ENCODE results near the gene PGAM2.

PGAM2 gene

DNA sequence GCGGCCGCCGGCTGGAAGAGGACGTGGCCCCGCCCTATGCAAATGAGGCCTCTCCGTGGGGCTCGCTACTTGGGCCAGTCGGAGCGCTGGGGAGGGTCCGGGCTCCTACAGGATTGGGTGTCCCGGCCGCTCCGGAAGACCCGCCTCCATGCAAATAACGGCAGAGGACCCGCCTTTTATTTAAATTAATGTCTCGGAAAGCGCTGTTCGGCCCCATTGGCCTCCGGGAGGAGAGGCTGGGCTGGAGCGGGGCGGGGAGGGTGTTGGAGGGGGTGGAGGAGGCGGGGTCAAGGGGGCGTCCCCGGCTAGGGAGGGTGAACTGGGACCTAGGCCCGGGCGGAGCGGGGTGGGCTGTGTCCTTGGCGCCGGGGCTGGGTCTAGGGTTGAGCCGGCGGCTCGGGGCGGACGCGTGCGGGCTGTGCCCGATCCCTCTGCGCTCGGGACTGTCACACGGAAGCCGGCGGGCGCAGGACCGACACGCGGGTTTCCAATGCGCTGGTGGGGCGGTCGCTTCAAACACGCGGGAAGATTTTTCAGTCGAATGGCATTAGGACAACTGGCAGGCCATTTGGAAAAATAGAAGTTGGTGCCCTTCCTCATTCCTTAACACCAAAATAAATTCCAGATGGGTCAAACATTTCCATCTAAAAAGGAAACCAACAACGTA lies 17.3 kb upstream of the PGAM2 start:
- peak; percentile 99 for DNase-seq

DNA sequence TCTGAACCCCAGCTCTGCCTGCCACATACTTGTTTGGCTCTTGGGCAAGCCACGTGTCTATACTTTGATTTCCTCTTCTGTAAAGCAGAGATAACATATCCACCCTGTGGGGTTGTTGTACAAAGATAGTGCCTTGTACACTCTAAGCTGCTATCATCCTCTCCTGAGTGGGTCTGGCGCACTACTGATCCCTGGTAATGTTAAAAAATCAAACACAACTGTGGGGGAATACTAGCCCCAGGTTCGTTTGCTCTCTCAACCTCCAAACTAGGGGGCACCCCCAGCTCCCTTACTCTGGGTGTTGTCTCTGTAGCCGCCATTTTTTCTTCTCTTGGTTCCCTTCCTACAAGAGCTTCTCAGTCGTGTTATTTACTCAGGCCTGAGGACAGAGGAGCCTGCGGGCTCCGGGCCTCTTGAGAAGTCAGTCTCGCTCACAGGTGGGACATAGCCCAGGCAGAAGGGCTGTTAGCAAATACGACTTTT lies 15.9 kb upstream of the PGAM2 start:
- no peak for DNase-seq

DNA sequence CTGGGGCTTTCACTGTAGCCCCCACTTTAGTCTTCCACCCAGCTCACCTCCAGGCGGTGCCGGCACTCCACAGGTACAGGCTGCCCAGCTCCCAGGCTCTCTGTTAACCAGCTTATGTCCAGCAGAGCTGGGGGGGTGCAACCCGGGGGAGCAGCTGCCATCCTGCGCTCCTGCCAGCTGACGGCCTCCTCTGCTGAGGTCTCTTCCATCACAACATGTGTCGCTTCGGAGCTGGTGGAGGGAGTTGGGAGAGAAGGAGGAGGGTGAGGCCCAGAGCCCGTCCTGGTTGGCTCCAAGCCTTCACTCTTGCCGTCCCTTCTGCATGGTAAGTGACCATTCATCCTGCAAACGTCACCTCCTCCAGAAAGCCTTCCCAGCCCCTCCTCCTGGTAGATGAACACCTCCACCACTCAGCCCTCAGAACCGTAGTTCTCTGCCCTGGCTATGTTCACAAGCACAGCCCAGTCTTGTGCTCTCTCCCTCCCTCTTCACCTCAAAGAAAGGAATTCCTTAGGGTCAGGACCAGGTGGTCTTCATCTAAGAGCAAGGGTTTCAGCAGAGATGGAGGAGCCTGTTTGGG lies 15.4 kb upstream of the PGAM2 start:
- DNase-seq = no peak

DNA sequence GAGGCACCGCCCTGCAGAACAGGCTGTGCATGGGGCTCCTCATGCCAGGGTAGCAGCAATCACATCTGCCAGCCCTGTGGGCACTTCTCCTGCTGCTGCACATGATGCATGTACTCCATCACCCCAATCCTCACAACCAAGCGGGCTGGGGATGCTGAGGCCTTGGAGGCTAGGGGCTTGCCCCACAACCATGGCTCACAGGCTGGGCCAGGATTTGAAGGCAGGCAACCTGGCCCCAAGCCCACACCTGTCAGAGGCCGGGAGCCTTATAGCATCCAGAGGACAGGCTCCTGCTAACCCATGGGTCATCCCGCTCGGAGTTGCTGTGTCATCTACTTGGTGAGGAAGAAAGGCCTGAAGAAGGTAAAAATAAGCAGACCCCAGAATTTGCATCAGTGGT lies 14.8 kb upstream of the PGAM2 start:
- DNase-seq = no peak

DNA sequence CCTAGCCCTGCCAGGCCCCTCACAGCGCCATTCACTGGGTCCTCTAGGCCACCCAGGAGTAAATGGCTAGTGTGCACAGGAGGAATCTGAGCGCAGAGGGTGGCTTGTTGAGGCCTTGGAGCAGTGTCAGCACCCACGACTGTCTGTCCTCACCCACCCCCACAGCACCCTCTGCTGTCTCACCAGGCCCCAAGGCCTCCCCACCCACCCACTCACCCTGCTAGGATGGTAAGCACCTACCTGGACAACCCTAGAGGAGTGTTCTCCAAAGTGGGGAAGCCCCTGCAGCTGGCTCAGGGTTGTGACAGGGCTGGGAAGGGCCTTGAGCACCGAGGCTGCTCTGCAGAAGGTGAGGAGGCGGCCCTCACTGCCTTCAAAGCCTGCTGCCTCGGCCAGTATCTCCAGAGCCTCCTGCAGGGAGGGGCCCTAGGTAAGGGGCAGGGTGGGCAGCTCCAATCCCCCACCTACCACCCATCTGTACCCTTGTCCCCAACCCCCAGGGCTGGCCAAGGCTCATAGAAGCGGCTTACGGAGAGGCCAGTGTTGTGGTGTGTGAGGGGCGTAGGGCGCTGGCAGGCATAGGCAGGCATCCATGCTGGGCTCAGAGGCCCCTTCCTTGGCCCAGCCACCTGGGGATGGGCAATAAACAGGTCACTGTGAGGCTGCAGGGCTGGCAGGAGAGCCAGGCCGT lies 14.1 kb upstream of the PGAM2 start:
- no peak for DNase-seq

DNA sequence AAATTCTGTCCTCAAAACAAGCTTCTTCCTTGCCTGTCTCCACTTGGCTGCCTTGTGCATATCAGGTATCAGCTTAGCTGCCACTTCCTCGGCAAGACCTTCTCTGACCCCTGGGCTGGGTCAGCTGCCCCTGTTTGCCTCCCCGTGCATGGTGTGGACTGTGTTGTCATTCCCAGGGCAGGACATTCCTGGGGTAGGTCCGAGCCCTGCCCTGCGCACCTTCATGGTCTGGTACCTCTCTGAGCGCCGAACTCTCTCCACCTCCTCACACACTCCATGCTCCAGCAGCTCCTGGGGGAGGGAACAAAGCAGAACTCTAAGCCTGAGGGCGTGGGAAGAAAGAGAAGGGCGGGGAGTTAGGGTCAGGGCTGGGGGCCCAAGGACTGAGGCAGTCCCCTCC lies 13.2 kb upstream of the PGAM2 start:
- no peak for DNase-seq

DNA sequence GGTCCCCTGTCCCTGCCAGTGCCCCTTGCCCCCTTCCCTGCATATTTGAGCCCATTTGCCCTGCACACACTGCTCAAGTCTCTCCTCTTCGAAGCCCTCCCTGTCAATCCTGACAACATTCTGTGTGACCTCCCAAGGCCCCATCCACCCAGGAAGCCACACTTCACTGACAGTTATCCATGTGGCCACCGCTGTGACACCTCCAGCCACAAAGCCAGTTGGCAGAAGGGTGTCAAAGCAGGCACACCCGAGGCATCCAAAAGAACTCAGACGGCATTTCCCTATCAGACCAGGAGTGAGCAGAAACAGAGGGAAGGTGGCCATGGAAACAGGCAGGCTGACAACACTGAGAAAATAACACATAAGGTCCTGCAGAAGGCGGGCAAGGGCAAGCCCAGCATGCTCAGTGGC lies 12.3 kb upstream of the PGAM2 start:
- no peak for DNase-seq

DNA sequence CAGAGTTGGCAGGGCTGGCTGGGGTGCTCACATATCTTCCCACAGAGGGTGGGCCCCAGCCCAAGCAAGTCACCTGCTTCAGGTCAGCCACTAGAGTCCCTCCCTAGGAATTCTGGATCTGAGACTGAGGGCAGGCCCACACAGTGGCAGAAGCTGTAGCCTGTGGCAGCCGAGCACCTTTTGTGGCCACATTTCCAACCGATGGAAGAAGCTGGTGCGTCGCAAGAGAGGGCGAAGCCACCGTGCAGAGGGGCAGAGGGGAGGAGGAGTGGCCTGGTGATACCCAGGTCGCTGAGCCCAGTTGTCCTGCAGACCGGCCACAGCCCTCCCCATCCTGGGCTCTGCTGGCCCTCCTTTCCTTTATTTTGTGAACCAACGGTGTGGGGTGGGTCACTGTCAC lies 11.7 kb upstream of the PGAM2 start:
- DNase-seq = no peak

DNA sequence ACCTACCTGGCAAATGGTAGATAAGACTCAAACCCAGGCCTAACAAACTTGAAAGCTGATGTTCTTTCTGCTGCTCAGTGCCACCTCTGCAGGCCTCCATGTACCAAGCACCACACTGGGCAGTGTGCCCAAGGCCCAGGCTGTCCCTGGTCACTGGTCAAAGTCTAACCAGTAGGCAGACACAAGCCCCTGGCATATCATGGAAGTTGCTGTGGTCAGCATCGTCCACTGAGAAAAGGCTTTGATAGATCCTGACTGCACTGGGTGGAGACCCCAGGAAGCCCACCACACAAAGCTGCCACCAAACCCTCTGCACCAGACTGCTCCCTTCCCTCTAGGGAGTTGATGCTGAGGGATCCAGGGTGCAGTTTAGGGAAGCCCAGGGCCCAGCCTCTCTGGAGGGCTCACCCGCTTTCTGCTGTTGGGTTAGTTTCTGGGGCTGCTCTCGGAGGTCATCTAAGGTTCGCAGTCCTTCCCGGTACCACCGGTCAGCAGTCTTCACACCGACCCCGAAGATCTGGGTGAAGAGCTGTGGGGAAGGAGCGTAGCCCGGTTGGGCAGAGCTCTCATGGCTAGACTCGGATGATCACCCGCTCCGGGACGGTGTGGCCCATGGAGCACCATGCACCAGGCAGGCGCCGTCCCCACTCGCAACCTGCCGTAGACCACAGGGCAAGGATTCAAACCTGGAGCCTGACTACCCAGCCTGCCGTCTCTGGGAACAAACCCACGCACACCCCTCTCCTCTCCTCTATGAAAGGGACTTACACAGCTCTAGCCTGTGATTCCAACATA lies 10.9 kb upstream of the PGAM2 start:
- no peak for DNase-seq

DNA sequence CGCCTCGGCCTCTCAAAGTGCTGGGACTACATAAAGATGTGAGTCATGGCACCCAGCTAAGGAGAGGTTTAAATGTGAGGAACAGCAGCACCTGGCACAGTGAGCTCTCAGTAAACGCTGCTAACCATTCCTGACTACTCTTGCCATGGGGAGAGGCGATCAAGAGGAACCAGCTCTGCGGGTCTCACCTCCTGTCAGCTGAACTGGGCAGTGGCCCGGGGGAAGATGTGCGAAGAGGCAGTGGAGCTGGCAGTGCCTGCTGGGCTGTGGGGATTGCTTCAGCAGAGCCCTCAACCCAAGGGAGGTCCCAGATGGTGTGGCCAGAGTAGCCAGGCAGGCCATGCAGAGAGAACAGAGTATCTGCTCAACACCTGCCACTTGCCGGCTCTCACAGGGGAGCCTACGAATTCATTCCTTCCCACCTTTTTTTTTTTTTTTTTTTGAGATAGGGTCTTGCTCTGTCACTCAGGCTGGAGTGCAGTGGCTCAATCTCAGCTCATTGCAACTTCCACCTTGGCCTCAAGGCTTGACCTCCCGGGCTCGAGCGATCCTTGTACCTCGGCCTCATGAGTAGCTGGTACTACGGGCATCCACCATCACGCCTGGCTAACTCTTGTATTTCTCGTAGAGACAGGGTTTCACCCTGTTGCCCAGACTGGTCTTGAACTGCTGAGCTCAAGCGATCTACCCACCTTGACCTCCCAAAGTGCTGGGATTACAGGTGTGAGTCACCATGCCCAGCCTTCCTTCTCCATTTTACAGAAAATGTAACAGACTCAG lies 10.1 kb upstream of the PGAM2 start:
- DNase-seq = no peak

DNA sequence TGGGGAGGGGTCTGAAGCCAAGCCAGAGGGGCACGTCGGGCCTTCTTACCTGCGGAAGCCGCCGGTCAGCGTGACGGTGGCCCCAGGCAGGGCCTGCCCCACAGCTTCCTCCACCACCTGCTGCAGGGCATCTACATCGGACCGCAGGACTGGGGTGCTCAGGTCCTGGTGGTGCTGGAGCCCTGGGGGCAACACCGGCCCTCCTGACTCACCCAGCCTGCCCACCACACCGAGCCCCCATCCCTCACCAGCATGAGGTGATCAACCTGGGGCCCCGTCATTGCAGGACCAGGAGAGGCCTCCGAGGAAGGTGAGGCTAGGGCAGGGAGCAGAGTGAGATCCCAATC lies 9.0 kb upstream of the PGAM2 start:
- DNase-seq = no peak

DNA sequence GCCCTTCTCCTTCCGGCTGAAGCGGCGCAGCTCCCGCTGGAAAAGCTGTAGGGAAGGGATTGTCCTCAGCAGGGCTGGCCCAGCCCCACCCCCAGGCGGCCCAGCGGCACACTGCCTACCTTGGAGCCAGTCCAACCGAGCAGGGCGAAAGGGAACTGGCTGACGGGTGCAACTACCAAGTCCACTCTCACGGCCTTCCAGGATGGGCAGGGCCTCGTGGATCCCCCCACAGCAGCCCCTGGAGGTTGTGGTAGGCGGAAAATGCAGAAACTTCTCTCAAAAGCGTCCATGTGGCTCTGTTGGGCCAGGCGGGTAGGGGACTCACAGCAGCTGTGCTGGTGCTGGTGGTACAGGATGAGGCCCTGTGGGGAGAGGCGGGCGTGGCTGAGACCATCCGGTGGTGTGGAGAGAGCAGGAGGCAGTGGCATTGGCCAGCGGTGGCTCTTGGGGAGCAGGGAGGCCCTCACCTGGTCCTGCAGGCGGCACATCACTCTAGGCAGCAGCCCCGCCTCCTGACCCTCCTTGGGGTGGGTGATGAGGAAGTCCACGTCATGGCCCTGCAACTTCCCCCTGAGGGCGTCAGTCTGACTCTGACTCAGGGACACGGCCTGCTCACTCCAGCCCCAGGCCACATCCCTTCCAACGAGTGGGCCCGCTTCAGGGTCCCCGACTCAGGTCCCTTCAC lies 8.4 kb upstream of the PGAM2 start:
- DNase-seq = peak; percentile 87 to 95

DNA sequence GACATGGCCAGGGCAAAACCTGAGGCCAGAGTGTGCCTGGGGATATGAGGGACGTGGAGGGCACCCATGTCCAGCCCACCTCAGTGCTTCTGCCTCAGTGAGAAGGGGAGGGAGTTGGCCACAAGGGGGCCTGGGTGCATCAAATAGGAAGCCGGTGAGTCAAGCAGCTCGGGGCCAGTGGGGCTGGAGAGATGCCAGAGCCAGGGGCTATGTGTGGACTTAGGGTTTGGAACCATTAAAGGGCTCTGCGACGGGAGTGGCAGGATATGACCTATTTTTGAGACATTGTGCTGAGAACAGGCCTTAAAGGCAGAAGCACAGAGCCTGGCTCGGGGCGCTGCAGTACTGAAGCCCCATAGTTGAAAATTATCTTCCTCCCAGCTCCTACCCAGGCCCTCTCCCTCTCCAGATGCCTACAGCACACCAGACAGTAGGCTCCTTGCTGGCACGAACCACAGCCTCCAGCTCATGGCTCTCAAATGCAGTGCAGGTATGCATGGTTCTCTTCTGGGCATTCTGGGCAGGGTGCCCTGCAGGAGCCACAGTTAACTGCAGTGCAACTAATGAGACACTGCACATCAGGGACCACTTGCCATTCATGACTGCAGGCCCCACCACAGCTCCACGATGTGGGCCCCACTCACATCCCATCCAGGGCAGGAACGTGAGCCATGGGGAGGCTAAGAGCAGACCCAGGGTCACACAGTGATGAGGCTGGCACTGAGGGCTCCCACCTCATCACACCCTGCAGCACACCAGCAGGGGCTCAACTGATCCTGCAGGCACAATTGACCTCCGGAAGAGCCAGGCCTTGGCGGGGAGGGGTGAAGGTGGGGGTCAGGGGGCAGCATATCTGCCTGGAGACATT lies 7.2 kb upstream of the PGAM2 start:
- peak; percentile 39 to 54 for DNase-seq

DNA sequence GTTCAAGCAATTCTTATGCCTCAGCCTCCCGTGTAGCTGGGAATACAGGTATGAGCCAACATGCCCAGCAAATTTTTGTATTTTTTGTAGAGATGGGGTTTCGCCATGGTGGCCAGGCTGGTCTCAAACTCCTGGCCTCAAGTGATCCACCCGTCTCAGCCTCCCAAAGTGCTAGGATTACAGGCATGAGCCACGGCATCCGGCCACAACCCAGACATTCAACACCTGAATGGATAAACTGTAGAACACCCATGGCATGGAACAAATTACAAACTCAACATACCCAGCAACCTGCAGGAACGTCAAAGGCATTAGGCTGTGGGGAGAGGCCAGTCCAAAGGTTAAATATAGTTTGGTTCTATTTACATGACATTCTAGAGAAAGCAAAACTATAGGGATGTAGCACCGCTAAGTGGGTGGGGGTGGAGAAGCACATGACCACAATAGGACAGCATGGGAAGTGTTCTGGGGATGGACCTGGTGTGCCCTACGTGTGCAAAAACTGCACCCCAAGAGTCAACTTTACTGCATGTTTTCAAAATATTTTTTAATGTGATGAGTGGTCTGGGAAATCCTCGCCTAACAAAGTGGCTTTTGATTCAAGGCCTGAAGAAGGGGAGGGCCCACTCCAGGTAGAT lies 6.5 kb upstream of the PGAM2 start:
- DNase-seq = peak; percentile 4 to 39

DNA sequence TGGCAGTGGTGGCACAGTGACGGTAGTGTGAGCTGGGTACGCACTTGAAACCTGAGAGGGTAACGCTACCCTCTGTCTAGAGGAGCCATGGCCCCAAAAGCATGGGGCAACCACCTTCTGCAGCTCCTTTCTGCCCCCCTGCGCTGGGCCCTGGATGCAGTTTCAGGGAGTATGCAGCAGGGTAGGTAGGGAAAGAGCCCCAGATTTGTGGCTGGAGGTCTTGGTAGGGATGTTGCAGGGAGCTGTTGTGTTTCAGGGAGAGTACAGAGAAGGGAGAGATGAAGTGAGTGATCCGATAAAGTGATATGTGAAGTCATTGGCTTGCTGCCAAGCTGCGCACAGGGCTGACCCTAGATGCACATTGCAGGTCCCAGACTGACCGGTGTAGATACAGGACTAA lies 2.7 kb upstream of the PGAM2 start:
- no peak for DNase-seq

DNA sequence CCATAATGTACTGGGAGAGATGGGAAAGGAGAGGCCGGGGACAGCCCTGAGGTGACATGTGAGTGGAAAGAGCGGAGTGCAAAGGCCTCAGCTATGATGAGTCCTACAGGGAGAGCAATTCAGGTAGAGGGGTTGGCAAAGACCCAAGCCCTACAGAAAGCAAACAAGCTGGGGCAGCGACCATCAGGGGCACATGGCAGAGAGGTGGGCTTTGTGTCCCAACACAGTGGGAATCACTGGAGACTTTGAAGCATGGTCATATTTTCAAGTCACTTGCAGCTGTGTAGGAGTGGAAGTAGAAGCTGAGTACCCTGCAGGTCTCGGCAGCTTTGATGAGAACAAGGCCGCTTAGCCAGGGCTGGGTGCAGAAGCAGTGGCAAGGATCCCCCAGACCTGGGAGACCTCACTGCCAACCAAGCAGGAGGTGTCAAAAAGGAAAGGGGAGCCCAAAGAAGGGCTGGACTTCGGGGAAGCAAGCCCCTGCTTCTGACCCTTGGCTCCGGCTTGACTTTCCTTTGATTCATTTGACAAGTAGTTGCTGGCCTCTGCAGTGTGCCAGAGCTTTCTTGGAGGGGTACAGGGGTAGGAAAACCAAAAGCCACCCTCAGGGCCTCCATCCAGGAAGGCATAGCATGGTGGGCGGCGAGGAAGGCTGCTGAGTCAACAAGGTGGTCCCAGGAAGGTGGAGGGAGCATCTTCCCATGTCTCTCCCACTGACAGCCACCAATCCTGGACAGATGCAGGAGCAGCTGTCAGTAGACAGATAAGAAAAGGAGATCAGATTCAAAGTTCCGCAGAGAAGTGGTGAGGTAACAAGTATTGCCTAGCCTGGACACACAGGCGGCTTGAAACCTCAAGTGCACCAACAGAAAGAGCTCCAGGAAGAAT lies 1.9 kb upstream of the PGAM2 start:
- DNase-seq = no peak

DNA sequence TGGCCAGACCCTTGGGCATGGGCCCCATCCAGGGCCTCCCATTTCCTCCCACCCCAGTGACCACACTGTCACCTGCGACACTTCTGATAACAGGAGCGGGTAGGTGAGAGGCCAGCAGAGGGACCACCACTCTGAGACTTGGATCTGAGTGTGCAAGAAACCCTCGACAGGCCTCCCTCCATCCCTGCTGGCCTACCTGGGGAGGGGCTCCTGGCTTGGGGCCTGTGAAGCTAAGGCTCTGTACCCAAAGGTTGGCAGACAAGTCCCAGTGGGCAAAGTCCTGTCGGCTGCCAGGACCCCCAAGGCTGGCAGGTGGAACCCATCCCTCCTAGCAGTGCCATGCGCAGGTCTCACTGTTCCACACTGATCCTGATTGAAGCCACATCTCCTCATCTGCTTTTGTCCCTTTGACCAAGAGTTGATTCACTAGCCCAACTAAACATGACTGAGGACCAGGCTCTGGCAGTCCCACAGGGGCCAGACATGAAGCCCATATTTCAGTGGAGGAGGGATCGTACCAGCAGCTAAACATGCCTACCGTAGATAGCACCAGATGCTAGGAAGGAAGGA lies 1.2 kb upstream of the PGAM2 start:
- DNase-seq = peak in 1 of 2 donors; percentile 5

DNA sequence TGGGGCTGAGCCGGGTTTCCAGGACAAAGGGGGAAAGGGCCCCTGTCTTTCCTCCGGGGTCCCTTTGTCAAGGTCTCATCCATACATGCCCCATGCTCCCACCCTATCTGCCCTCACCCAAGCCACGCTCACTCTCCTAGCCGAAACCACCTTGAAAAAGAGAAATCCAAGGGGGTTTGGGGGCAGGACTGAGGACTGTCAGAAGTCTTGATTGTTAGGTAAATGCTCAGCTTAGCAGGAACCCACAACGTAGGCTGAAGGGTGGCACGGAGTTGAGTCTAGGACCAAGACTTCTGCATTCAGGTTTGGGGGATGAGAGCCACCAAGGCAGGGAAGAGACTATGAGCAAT lies 719 bp upstream of the PGAM2 start:
- no peak for DNase-seq

DNA sequence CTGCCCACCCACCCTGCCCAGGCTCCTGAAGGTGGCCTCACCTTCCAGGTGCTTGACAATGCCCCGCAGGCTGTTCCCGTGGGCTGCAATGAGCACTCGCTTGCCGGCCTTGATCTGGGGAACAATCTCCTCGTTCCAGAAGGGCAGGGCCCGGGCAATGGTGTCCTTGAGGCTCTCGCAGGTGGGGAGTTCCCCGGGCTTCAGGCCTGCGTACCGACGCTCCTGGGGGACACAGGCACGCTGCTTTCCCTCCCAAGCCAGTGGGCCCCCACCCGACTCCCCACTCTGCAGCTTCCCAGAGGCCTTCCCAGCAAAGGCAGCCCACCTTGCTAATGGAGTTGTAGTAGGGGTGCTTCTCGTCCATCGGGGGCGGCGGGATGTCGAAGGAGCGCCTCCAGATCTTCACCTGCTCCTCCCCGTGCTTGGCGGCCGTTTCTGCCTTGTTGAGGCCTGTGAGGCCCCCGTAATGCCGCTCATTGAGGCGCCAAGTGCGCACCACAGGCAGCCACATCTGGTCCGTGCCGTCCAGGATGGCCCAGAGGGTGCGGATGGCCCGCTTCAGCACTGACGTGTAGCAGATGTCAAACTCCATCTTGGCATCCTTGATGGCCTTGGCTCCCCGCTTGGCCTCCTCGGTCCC lies 456 bp downstream of the PGAM2 start:
- no peak for DNase-seq

Measured in inflammatory macrophage (primary cell).